Fibroblast of lung (primary cell): ENCODE results near the gene C2orf49. TPM values are rescaled to one million over a fixed set of nuclear protein-coding genes. Genes with fewer than 3 reads are reported as not detected.

Experiments used
- DNase-seq, 2 donors: peaks; one replicate each; pipeline versions ENCODE4 v3.0.0 to v3.0.0-alpha.2; 2010; ENCODE audit warnings: low read depth in 2 of 2
- H2AFZ ChIP-seq: 2 replicates; pipeline ENCODE4 v1.5.1; 2012; ENCODE audit warnings: low read length, control low read depth, inconsistent platforms
- H3K27ac ChIP-seq: 2 replicates; pipeline ENCODE4 v1.5.1; 2011; ENCODE audit warnings: low read length, control low read depth; ENCODE audit not compliant: insufficient read depth
- H3K27me3 ChIP-seq: 2 replicates; pipeline ENCODE4 v1.5.1; 2011; ENCODE audit warnings: mild to moderate bottlenecking, low read length; ENCODE audit not compliant: control insufficient read depth, insufficient read depth
- H3K36me3 ChIP-seq: 2 replicates; pipeline ENCODE4 v1.5.1; 2011; ENCODE audit warnings: low read length; ENCODE audit not compliant: control insufficient read depth, insufficient read depth
- H3K4me1 ChIP-seq: 2 replicates; pipeline ENCODE4 v1.5.1; 2011; ENCODE audit warnings: low read length; ENCODE audit not compliant: control insufficient read depth, insufficient read depth; ENCODE audit errors: extremely low read depth
- H3K4me2 ChIP-seq: 2 replicates; pipeline ENCODE4 v1.5.1; 2011; ENCODE audit warnings: low read length, control low read depth; ENCODE audit not compliant: insufficient read depth; ENCODE audit errors: extremely low read depth
- H3K4me3 ChIP-seq, 4 experiments: fragments of 200-600 bp in 1 of 4; sonication (generic) in 1 of 4; replicated peaks in 1 of 4; 2 replicates each; pipeline ENCODE4 v1.5.1; 2011 to 2016; ENCODE audit warnings: low read length in 4 of 4, low read depth in 3 of 4, mild to moderate bottlenecking in 3 of 4, control low read depth in 2 of 4, inconsistent platforms in 1 of 4, mixed read lengths in 1 of 4; ENCODE audit not compliant: insufficient read depth in 1 of 4; ENCODE audit errors: control extremely low read depth in 1 of 4
- H3K79me2 ChIP-seq: 2 replicates; pipeline ENCODE4 v1.5.1; 2012; ENCODE audit warnings: mild to moderate bottlenecking, low read length, inconsistent platforms; ENCODE audit not compliant: control insufficient read depth, insufficient read depth
- H3K9ac ChIP-seq: 2 replicates; pipeline ENCODE4 v1.5.1; 2011; ENCODE audit warnings: mild to moderate bottlenecking, low read length, control low read depth; ENCODE audit not compliant: insufficient read depth
- H3K9me3 ChIP-seq: 2 replicates; pipeline ENCODE4 v1.5.1; 2012; ENCODE audit warnings: low read depth, low read length; ENCODE audit not compliant: control insufficient read depth, insufficient read depth
- H4K20me1 ChIP-seq: 2 replicates; pipeline ENCODE4 v1.5.1; 2011; ENCODE audit warnings: low read length; ENCODE audit not compliant: control insufficient read depth, insufficient read depth; ENCODE audit errors: extremely low read depth
- EZH2 ChIP-seq: IDR thresholded peaks from 2 replicates; pipeline ENCODE4 v1.5.1; 2012; ENCODE audit warnings: low read length, control low read depth, mild to moderate bottlenecking; ENCODE audit errors: missing control alignments
- polyA plus RNA-seq, 2 donors: library from polyadenylated mRNA; depleted of rRNA in 1 of 2; stranded (reverse) in 1 of 2; unstranded in 1 of 2; fragments of >200 nt; gene quantifications; 2 replicates each; pipeline ENCODE4 v1.2.1, GENCODE V29; 2011 to 2012; ENCODE audit warnings: missing spikeins in 1 of 2
- total RNA-seq: library from RNA; depleted of rRNA; stranded (reverse); fragments of >200 nt; gene quantifications from 2 replicates; pipeline ENCODE4 v1.2.1, GENCODE V29; 2014
- TF ChIP-seq, protein P1 (sequence below), 2 donors: IDR thresholded peaks in 1 of 2; conservative IDR thresholded peaks in 1 of 2; 1 replicate in 1 of 2; 2 replicates in 1 of 2; pipeline ENCODE4 v1.5.1; 2011 to 2012; ENCODE audit warnings: low read length in 2 of 2, control low read depth in 1 of 2, inconsistent platforms in 1 of 2, low read depth in 1 of 2, mild to moderate bottlenecking in 1 of 2

Gene C2orf49
- total and polyA plus RNA-seq, 2 donors (not counting 1 experiment from before 2014, with no cell fraction given) = 20.9 to 28.4 TPM

DNA sequence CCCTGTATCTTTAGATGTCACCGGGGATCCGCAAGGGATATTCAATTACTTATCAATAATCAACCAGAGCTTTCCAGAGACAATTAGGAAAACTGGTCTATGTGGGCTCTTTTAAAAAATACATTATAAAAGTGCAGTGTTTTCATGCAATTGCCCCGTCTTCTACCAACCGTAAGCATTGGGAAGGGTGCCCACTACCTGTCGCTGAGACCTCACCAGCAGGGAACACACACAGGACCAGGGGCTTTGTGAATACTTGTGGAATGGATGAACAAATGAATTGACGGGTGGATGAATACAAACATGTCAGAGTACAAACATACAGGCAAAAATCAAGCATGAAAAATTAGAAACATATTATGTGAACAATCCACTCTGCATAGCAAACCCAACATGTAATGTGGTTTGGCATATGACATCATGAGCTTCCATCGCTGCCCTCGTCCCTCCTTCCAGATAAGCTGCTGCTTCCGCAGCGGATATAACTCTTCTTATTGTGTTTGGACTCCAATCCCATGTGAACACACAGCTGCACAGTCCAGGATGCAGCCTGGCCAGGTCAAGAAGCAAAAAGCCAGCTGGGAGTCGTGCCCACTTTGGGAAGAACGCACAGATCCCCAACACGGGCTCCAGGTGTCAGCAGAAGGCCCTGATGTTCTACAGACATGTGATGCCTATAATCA, 56.2 kb downstream of the C2orf49 start:
- Histone ChIP-seq H3K27me3 (no peaks in the 10 kb centered on the region), H3K4me3 (no peak overlapping the region), H2AFZ (no peak overlapping the region), H3K9me3 (no peaks in the 10 kb centered on the region), H3K4me1 (peaks cover 36% of the 10 kb centered on the region), H3K4me2 (peak overlapping the region; percentile 52), H4K20me1 (no peaks in the 10 kb centered on the region), H3K79me2 (peaks cover 84% of the 10 kb centered on the region), H3K9ac (no peak overlapping the region), H3K36me3 (peaks cover 17% of the 10 kb centered on the region), H3K27ac (peak overlapping the region; percentile 98)
- TF ChIP-seq, protein P1, sequence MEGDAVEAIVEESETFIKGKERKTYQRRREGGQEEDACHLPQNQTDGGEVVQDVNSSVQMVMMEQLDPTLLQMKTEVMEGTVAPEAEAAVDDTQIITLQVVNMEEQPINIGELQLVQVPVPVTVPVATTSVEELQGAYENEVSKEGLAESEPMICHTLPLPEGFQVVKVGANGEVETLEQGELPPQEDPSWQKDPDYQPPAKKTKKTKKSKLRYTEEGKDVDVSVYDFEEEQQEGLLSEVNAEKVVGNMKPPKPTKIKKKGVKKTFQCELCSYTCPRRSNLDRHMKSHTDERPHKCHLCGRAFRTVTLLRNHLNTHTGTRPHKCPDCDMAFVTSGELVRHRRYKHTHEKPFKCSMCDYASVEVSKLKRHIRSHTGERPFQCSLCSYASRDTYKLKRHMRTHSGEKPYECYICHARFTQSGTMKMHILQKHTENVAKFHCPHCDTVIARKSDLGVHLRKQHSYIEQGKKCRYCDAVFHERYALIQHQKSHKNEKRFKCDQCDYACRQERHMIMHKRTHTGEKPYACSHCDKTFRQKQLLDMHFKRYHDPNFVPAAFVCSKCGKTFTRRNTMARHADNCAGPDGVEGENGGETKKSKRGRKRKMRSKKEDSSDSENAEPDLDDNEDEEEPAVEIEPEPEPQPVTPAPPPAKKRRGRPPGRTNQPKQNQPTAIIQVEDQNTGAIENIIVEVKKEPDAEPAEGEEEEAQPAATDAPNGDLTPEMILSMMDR (conservative IDR thresholded peaks at IDR 0.05 in 1 of 2, IDR thresholded peaks at IDR 0.05 in 1 of 2; ENCODE audit: low read depth in 1 of 2, low read length in 2 of 2) = no peak
- TF ChIP-seq EZH2 = no peak
- DNase-seq = peak; percentile 71 to 97

DNA sequence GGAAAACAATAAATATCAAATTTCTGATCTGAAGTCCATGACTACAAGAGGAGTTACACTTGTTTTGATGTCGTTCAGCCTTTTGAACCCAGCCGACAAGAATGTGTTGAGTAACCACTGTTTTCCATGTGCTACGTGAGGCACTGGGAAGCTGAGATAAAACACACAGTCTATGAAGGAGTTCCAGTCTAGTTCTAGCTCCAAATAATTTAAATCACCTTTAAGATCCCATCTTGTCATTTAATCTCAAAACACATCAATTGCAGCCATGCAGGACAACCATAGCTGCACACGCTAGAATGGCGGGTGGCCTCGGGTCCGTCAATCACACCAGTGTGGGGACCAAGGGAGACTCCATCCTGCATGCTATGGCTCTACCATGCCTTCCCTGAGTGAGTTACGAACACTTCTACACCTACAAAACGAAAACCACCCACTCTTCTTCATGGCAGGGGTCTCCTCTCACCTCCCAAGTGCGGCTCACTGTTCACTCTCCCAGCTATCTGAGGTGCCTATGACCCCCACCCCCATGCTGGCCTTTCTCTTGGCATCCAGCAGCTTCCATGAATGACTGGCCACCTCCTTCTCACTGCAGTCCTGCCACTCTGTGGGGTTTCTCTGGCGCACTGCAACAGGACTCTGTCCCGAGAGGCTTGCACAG, 57.7 kb downstream of the C2orf49 start:
- no peaks in the 10 kb centered on the region for H4K20me1 ChIP-seq
- no peak for TF ChIP-seq EZH2
- TF ChIP-seq, protein P1 (conservative IDR thresholded peaks at IDR 0.05 in 1 of 2, IDR thresholded peaks at IDR 0.05 in 1 of 2; ENCODE audit: low read depth in 1 of 2, low read length in 2 of 2) = no peak
- H3K36me3 ChIP-seq = peaks cover 17% of the 10 kb centered on the region
- no peak overlapping the region for H3K9ac ChIP-seq
- peak overlapping the region; percentile 98 for H3K27ac ChIP-seq
- no peaks in the 10 kb centered on the region for H3K27me3 ChIP-seq
- DNase-seq = peak in 1 of 2 donors; percentile 75
- H2AFZ ChIP-seq = no peak overlapping the region
- H3K9me3 ChIP-seq = no peaks in the 10 kb centered on the region
- peak overlapping the region; percentile 79 for H3K4me2 ChIP-seq
- peaks cover 83% of the 10 kb centered on the region for H3K79me2 ChIP-seq
- H3K4me3 ChIP-seq = peak overlapping the region; percentile 42 to 99 (median 72)
- peaks cover 32% of the 10 kb centered on the region for H3K4me1 ChIP-seq

DNA sequence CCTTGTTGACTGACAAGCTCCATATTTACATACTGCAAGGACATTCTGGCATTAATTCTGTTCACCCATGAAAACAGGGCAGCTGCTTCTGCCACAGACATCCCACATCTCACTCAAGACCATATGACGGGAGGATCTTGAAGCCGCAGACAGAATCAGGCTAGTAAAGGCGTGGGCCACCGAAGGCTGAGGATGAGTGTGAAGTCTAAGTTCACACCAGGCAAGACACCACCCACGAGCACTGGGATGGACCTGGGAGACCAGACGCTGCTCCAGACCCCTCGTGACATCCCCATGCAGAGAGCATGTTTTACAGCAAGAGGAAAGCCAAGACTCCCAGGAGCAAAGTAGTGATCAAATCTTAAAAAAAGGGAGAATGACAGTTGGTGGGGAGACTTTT, 58.4 kb downstream of the C2orf49 start:
- peak overlapping the region; percentile 79 for H3K4me2 ChIP-seq
- H3K4me3 ChIP-seq = peak overlapping the region; percentile 42 to 99 (median 72)
- no peak for DNase-seq
- no peak overlapping the region for H2AFZ ChIP-seq
- H3K9ac ChIP-seq = no peak overlapping the region
- H3K27me3 ChIP-seq = no peaks in the 10 kb centered on the region
- H3K9me3 ChIP-seq = no peaks in the 10 kb centered on the region
- H3K27ac ChIP-seq = peak overlapping the region; percentile 98
- peaks cover 17% of the 10 kb centered on the region for H3K36me3 ChIP-seq
- TF ChIP-seq, protein P1 (conservative IDR thresholded peaks at IDR 0.05 in 1 of 2, IDR thresholded peaks at IDR 0.05 in 1 of 2; ENCODE audit: low read depth in 1 of 2, low read length in 2 of 2) = no peak
- no peak for TF ChIP-seq EZH2
- H3K79me2 ChIP-seq = peaks cover 77% of the 10 kb centered on the region
- no peaks in the 10 kb centered on the region for H4K20me1 ChIP-seq
- peaks cover 26% of the 10 kb centered on the region for H3K4me1 ChIP-seq
